NB4 (cell line): ENCODE measurements around the gene EDNRB.

Experiments
- CTCF ChIP-seq: IDR thresholded peaks from one replicate; pipeline ENCODE4 v1.5.1; 2012; ENCODE audit warnings: low read depth, low read length
- MAX ChIP-seq: IDR thresholded peaks from 2 replicates; pipeline ENCODE4 v1.6.1; 2011; ENCODE audit warnings: low read depth, low read length
- POLR2A ChIP-seq: IDR thresholded peaks from 2 replicates; pipeline ENCODE4 v1.6.1; 2011; ENCODE audit warnings: mild to moderate bottlenecking; ENCODE audit not compliant: insufficient read length; ENCODE audit errors: extremely low read depth

- TF ChIP-seq MAX (no peak), CTCF (no peak), POLR2A (no peak)
Observed at GRCh38 chr13:77919246-77919920, 752 bp upstream of the EDNRB start.
